HL-60 (cell line): ENCODE results near the gene PEX1.

Experiments
- GABPA ChIP-seq: IDR thresholded peaks from 2 replicates; pipeline ENCODE4 v1.6.1; 2012; ENCODE audit warnings: low read depth
- REST ChIP-seq: IDR thresholded peaks from 2 replicates; pipeline ENCODE4 v1.6.1; 2012; ENCODE audit warnings: low read depth; ENCODE audit not compliant: insufficient replicate concordance
- TF ChIP-seq, protein P1 (sequence below): IDR thresholded peaks from one replicate; pipeline ENCODE4 v1.5.1; 2011; ENCODE audit warnings: low read length, control low read depth, inconsistent platforms; ENCODE audit not compliant: insufficient read depth

DNA sequence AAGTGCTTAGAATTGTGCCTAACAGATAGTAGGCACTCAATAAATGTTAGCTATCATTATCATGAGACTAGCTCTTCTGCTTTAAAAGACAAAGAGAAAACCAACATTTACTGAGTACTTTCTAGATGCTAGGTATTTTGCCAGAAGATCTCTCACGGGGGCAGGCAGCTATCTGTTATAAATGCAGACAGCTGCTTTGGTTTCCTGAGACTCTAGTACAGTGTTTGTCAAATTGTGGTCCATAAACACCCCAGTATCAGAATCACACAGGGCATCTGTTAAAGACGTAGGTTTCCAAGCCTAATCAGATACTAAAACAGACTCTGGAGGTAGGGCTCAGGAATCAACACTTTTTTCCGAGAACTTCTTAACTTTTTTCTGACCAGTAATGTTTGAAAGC is 48.0 kb upstream of the PEX1 start:
- TF ChIP-seq, protein P1, sequence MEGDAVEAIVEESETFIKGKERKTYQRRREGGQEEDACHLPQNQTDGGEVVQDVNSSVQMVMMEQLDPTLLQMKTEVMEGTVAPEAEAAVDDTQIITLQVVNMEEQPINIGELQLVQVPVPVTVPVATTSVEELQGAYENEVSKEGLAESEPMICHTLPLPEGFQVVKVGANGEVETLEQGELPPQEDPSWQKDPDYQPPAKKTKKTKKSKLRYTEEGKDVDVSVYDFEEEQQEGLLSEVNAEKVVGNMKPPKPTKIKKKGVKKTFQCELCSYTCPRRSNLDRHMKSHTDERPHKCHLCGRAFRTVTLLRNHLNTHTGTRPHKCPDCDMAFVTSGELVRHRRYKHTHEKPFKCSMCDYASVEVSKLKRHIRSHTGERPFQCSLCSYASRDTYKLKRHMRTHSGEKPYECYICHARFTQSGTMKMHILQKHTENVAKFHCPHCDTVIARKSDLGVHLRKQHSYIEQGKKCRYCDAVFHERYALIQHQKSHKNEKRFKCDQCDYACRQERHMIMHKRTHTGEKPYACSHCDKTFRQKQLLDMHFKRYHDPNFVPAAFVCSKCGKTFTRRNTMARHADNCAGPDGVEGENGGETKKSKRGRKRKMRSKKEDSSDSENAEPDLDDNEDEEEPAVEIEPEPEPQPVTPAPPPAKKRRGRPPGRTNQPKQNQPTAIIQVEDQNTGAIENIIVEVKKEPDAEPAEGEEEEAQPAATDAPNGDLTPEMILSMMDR = no peak
- TF ChIP-seq REST (no peak), GABPA (no peak)
